HCT116 (cell line): ENCODE measurements around the gene ASCL3. TPM values are rescaled to one million over a fixed set of nuclear protein-coding genes. Genes with fewer than 3 reads are reported as not detected.

ENCODE experiments used
- ATAC-seq: fragments of 200-7000 bp; cut with Tn5 transposase; 2 replicates; pipeline ENCODE4 v1.9.1; 2020; ENCODE audit warnings: mild to moderate bottlenecking, moderate library complexity
- BruUV-seq: library from RNA; stranded (reverse); fragments of 400-500 nt; replicated peaks from 2 replicates; lab custom pipeline; 2021; lab: Mats Ljungman, UMichigan
- CTCF ChIA-PET: fragments of 300-600 bp; sonication (Branson Sonifier 250); formaldehyde crosslinking; loops from one replicate; lab custom pipeline; 2021; ENCODE audit warnings: antibody characterized with exemption; lab: Charles Lee
- POLR2A ChIA-PET: fragments of 300-600, 350-600 bp; sonication (Branson Sonifier 250); formaldehyde crosslinking; loops from one replicate; lab custom pipeline; 2021; ENCODE audit warnings: antibody characterized with exemption; lab: Charles Lee
- RAD21 ChIA-PET, 2 experiments: fragments of 300-600 bp; sonication (Branson Sonifier 250); formaldehyde crosslinking; loops; one replicate each; lab custom pipeline; 2023; ENCODE audit warnings: low total read pairs in 2 of 2; ENCODE audit not compliant: uncharacterized antibody in 2 of 2, unreplicated experiment in 2 of 2, low non-redundant PET in 1 of 2; lab: Charles Lee
- DNase-seq: peaks from one replicate; pipeline ENCODE4 v3.0.0-alpha.2; 2010; ENCODE audit warnings: low read depth, low spot score
- H2AFZ ChIP-seq: fragments of 200-600 bp; shearing (Covaris generic), sonication (generic); 2 replicates; pipeline ENCODE4 v1.6.1; 2017; ENCODE audit warnings: low read depth, mixed run types, mixed read lengths, antibody characterized with exemption, low read length; ENCODE audit not compliant: poor library complexity, severe bottlenecking
- H3K27ac ChIP-seq: 2 replicates; pipeline ENCODE4 v1.5.1; 2012; ENCODE audit warnings: low read depth, low read length
- H3K27me3 ChIP-seq: fragments of 200-600 bp; sonication (generic); 2 replicates; pipeline ENCODE4 v1.6.1; 2016; ENCODE audit warnings: mixed run types, low read length, mixed read lengths; ENCODE audit not compliant: insufficient read depth
- H3K36me3 ChIP-seq, 2 experiments: fragments of 200-500 bp in 1 of 2; fragments of 200-600 bp in 1 of 2; sonication (Bioruptor generic) in 1 of 2; sonication (generic) in 1 of 2; 2 replicates each; pipeline versions ENCODE4 v1.5.1 to v1.6.1; 2014 to 2016; ENCODE audit warnings: low read length in 2 of 2, inconsistent platforms in 1 of 2, mixed read lengths in 1 of 2, mixed run types in 1 of 2; ENCODE audit not compliant: insufficient read depth in 2 of 2, control insufficient read depth in 1 of 2
- H3K4me1 ChIP-seq, 2 experiments: fragments of 200-600 bp in 1 of 2; sonication (generic) in 1 of 2; 2 replicates each; pipeline versions ENCODE4 v1.5.1 to v1.6.1; 2012 to 2017; ENCODE audit warnings: low read length in 2 of 2, inconsistent platforms in 1 of 2, mild to moderate bottlenecking in 1 of 2, mixed read lengths in 1 of 2, mixed run types in 1 of 2, moderate library complexity in 1 of 2; ENCODE audit not compliant: insufficient read depth in 2 of 2, control insufficient read depth in 1 of 2
- H3K4me2 ChIP-seq: fragments of 200-600 bp; sonication (generic); 2 replicates; pipeline ENCODE4 v1.6.1; 2017; ENCODE audit warnings: mixed run types, low read length, mixed read lengths
- H3K4me3 ChIP-seq, 2 experiments: fragments of 200-600 bp in 1 of 2; sonication (generic) in 1 of 2; replicated peaks in 1 of 2; 2 replicates each; pipeline ENCODE4 v1.5.1; 2011 to 2016; ENCODE audit warnings: low read length in 2 of 2, control low read depth in 1 of 2, low read depth in 1 of 2, mild to moderate bottlenecking in 1 of 2, mixed read lengths in 1 of 2, mixed run types in 1 of 2
- H3K79me2 ChIP-seq: fragments of 200-600 bp; sonication (generic); 2 replicates; pipeline ENCODE4 v1.6.1; 2017; ENCODE audit warnings: mild to moderate bottlenecking, mixed run types, low read length, moderate library complexity, mixed read lengths; ENCODE audit not compliant: insufficient read depth
- H3K9ac ChIP-seq: fragments of 200-600 bp; sonication (generic); 2 replicates; pipeline ENCODE4 v1.6.1; 2016; ENCODE audit warnings: low read length, mixed read lengths
- H3K9me2 ChIP-seq: fragments of 200-600 bp; sonication (generic), shearing (Covaris generic); 2 replicates; pipeline ENCODE4 v1.6.1; 2017; ENCODE audit warnings: mixed run types, mild to moderate bottlenecking, moderate library complexity; ENCODE audit not compliant: insufficient read depth
- H3K9me3 ChIP-seq, 2 experiments: fragments of 200-500 bp in 1 of 2; fragments of 200-600 bp in 1 of 2; sonication (Bioruptor generic) in 1 of 2; sonication (generic) in 1 of 2; 2 replicates each; pipeline ENCODE4 v1.6.1; 2014 to 2017; ENCODE audit warnings: low read length in 2 of 2, mixed read lengths in 2 of 2, inconsistent platforms in 1 of 2, low read depth in 1 of 2, mild to moderate bottlenecking in 1 of 2, mixed run types in 1 of 2, moderate library complexity in 1 of 2; ENCODE audit not compliant: control insufficient read depth in 1 of 2, insufficient read depth in 1 of 2
- H4K20me1 ChIP-seq: fragments of 200-600 bp; sonication (generic), shearing (Covaris generic); 2 replicates; pipeline ENCODE4 v1.6.1; 2017; ENCODE audit warnings: mixed run types, mild to moderate bottlenecking, moderate library complexity; ENCODE audit not compliant: insufficient read depth
- ATF3 ChIP-seq: IDR thresholded peaks from 2 replicates; pipeline ENCODE4 v1.6.1; 2012
- CBX3 ChIP-seq: IDR thresholded peaks from 2 replicates; pipeline ENCODE4 v1.6.1; 2012; ENCODE audit warnings: low read depth
- EZH2 ChIP-seq: fragments of 200-600 bp; sonication (generic); IDR thresholded peaks from 2 replicates; pipeline ENCODE4 v1.6.1; 2017; ENCODE audit warnings: antibody characterized with exemption, mixed run types
- FOSL1 ChIP-seq: IDR thresholded peaks from 2 replicates; pipeline ENCODE4 v1.6.1; 2012; ENCODE audit warnings: low read depth
- SIN3A ChIP-seq: IDR thresholded peaks from 2 replicates; pipeline ENCODE4 v1.6.1; 2012; ENCODE audit warnings: low read depth
- ZNF274 ChIP-seq: fragments of 200-500 bp; sonication (Bioruptor generic); IDR thresholded peaks from 2 replicates; pipeline ENCODE4 v1.6.1; 2014; ENCODE audit warnings: mild to moderate bottlenecking, low read depth, low read length, inconsistent platforms
- intact Hi-C: fragments of 100-400 bp; cut with micrococcal nuclease; formaldehyde crosslinking; loops from 2 replicates; pipeline ENCODE4 v1.10.0; 2022
- total RNA-seq: library from RNA; stranded (reverse); gene quantifications from one replicate; pipeline ENCODE4 v1.2.1, GENCODE V29; 2021; ENCODE audit not compliant: unreplicated experiment

ASCL3 gene
- total RNA-seq, 1 experiment from 2014 or later: not detected

GRCh38 chr11:8985462-8985861 is 42.6 kb upstream of the ASCL3 start:
- POLR2A ChIA-PET: no interaction called here
- no TSS peak for BruUV-seq
- Histone ChIP-seq H3K4me2 (no peak overlapping the region), H2AFZ (no peak overlapping the region), H3K27ac (no peak overlapping the region), H3K27me3 (no peaks in the 10 kb centered on the region), H3K4me3 (no peak overlapping the region), H3K9me3 (no peaks in the 10 kb centered on the region), H3K79me2 (no peaks in the 10 kb centered on the region), H3K4me1 (peaks cover 0 to 12% of the 10 kb centered on the region in 2 experiments; a peak in 2 of 4 replicates), H3K36me3 (no peaks in the 10 kb centered on the region), H4K20me1 (no peaks in the 10 kb centered on the region), H3K9me2 (no peaks in the 10 kb centered on the region), H3K9ac (no peak overlapping the region)
- TF ChIP-seq ZNF274 (no peak), FOSL1 (no peak), CBX3 (no peak), EZH2 (no peak), SIN3A (no peak)
- intact Hi-C loops: no loop called here
- no peak for DNase-seq
- CTCF ChIA-PET: no interaction called here
- no peak for ATAC-seq
- RAD21 ChIA-PET: no interaction called here

DNA sequence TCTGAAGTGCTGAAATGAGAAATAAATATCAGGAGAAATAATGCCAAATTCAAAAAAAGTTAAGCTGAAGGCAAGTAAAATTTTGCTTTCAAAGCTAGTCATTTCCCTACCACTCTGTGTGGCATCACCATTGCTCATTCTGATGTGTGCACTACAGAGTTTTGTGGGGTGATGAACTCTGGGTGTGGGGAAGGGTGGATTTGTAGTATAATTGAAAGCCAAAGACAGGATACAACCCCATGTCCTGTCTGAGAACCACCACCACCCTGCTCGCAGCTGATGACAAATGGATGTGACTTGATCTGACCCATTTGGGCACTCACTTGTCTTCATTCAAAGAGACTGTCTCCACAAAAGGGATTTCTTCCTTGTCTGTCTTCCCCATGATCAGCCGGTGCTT is 40.7 kb upstream of the ASCL3 start:
- H3K27me3 ChIP-seq: no peaks in the 10 kb centered on the region
- no peaks in the 10 kb centered on the region for H3K9me3 ChIP-seq
- ChIA-PET POLR2A (no interaction called here), CTCF (no interaction called here), RAD21 (no interaction called here)
- intact Hi-C loops: no loop called here
- H3K4me1 ChIP-seq: peaks cover 0 to 2% of the 10 kb centered on the region in 2 experiments; a peak in 2 of 4 replicates
- H3K9me2 ChIP-seq: no peaks in the 10 kb centered on the region
- no peak overlapping the region for H3K4me3 ChIP-seq
- H3K4me2 ChIP-seq: no peak overlapping the region
- H3K27ac ChIP-seq: no peak overlapping the region
- no peak overlapping the region for H2AFZ ChIP-seq
- no peak for TF ChIP-seq ATF3
- no peak for TF ChIP-seq ZNF274
- no peaks in the 10 kb centered on the region for H4K20me1 ChIP-seq
- ATAC-seq (no peak), DNase-seq (no peak)
- BruUV-seq: no TSS peak
- no peak overlapping the region for H3K9ac ChIP-seq
- no peaks in the 10 kb centered on the region for H3K36me3 ChIP-seq
- no peaks in the 10 kb centered on the region for H3K79me2 ChIP-seq
